ENCODE data around the gene FBL. TPM values are rescaled to one million over a fixed set of nuclear protein-coding genes. Genes with fewer than 3 reads are reported as not detected.
"Not testable (repeated sequence)": the region's sequence is repeated elsewhere in the genome, so short reads cannot be mapped to it uniquely, and the experiment has no call there.

FBL gene
- total RNA-seq, 1 experiment from 2014 or later = 437 TPM

DNA sequence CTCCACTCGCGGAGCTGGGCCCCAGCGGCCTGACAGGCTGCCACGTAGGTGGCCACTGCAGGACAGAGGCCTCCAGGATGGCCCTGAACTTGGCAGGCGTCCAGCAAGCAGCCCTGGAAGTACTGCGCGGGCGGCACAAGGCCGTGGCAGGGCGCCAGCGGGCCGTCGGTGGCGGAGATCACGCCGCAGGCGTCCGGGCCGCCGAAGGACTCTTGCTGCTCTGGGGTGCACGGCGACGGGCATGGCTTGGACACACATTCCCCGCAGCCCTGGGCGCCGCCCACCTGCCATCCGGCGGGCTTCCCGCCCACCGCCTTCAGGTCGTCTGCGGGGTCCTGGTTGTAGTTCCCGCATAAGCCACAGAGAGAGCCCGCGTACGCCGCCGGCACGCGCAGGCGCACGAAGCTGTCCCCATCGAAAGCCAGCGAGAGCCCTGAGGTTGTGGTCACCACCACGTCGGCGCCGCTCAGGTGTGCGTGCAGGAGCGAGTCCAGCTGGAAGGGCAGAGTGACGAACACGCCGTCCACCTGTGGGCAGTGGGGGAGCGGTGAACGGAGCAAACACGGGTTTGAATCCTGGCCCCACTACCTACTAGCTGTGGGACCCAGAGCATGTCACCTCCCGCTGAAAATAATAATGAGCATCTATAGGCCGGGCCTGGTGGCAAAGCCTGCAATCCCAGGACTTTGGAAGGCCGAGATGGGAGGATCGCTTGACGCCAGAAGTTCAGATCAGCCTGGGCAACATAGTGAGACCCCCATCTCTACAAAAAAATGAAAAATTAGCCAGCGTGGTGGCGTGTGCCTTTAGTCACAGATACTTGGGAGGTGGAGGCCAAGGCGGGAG lies 45.7 kb upstream of the FBL start:
- H3K27ac ChIP-seq; H3K4me1 ChIP-seq (replicated peaks; ENCODE audit: insufficient read depth); POLR2A ChIA-PET (ENCODE audit: unreplicated experiment); H3K9me3 ChIP-seq (ENCODE audit: insufficient read depth, low read depth); H3K27me3 ChIP-seq (ENCODE audit: insufficient read depth, low read depth); BruUV-seq (replicated peaks); H3K9me2 ChIP-seq (ENCODE audit: insufficient read depth); H2AFZ ChIP-seq; H3K36me3 ChIP-seq (ENCODE audit: low read depth); H3K4me2 ChIP-seq; H3K4me3 ChIP-seq; H3K79me2 ChIP-seq (ENCODE audit: low read depth); DNase-seq; CTCF ChIA-PET; H4K20me1 ChIP-seq (ENCODE audit: insufficient read depth); H3F3A ChIP-seq (ENCODE audit: insufficient read depth, low read depth); intact Hi-C loops (cut with micrococcal nuclease; ENCODE audit: unreplicated experiment): not testable (repeated sequence)

DNA sequence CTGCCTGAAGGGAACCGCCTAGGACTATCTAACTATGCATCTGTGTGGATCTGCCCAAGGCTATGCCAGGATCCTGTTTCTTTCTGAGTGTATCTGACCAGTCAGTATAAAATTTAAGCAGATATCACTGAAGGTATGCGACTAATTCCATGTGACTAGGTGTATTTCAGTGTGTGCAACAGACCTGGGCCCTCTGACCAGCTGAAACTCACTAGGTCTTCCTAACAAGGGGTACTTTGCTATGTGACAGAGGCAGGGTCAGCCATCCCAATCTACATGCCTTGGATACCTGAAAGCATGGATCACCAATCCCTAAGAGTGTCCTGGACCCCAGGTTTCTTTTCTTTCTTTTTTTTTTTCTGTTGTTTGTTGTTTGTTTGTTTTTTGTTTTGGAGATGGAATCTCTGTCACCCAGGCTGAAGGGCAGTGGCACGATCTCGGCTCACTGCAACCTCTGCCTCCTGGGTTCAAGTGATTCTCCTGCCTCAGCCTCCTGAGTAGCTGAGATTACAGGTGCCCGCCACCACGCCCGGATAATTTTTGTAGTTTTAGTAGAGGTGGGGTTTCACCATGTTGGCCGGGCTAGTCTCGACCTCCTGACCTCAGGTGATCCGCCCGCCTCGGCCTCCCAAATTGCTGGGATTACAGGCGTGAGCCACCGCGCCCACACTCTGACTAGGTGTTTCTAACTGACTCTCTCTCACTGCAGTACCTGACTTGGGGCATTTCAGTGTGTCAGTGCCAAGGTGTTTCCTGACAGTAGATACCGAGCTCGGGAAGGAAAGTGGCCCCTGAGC lies 44.8 kb upstream of the FBL start:
- Histone ChIP-seq H3K36me3 (ENCODE audit: low read depth) (no peaks in the 10 kb centered on the region), H3K27me3 (ENCODE audit: insufficient read depth, low read depth) (no peaks in the 10 kb centered on the region), H3K79me2 (ENCODE audit: low read depth) (no peaks in the 10 kb centered on the region), H2AFZ (no peak overlapping the region), H3F3A (ENCODE audit: insufficient read depth, low read depth) (no peaks in the 10 kb centered on the region), H4K20me1 (ENCODE audit: insufficient read depth) (no peaks in the 10 kb centered on the region), H3K9me2 (ENCODE audit: insufficient read depth) (no peaks in the 10 kb centered on the region), H3K9me3 (ENCODE audit: insufficient read depth, low read depth) (no peaks in the 10 kb centered on the region), H3K4me1 (replicated peaks; ENCODE audit: insufficient read depth) (no peaks in the 10 kb centered on the region), H3K4me2 (no peak overlapping the region), H3K4me3 (no peak overlapping the region), H3K27ac (no peak overlapping the region)
- intact Hi-C loops (cut with micrococcal nuclease; ENCODE audit: unreplicated experiment) = no loop called here
- no TSS peak for BruUV-seq (replicated peaks)
- ChIA-PET POLR2A (ENCODE audit: unreplicated experiment) (no interaction called here), CTCF (no interaction called here)
- no peak for TF ChIP-seq EZH2 (IDR thresholded peaks at IDR 0.05; ENCODE audit: low read depth)
- TF ChIP-seq, protein P1, sequence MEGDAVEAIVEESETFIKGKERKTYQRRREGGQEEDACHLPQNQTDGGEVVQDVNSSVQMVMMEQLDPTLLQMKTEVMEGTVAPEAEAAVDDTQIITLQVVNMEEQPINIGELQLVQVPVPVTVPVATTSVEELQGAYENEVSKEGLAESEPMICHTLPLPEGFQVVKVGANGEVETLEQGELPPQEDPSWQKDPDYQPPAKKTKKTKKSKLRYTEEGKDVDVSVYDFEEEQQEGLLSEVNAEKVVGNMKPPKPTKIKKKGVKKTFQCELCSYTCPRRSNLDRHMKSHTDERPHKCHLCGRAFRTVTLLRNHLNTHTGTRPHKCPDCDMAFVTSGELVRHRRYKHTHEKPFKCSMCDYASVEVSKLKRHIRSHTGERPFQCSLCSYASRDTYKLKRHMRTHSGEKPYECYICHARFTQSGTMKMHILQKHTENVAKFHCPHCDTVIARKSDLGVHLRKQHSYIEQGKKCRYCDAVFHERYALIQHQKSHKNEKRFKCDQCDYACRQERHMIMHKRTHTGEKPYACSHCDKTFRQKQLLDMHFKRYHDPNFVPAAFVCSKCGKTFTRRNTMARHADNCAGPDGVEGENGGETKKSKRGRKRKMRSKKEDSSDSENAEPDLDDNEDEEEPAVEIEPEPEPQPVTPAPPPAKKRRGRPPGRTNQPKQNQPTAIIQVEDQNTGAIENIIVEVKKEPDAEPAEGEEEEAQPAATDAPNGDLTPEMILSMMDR (conservative IDR thresholded peaks at IDR 0.05) = no peak
- DNase-seq = no peak

DNA sequence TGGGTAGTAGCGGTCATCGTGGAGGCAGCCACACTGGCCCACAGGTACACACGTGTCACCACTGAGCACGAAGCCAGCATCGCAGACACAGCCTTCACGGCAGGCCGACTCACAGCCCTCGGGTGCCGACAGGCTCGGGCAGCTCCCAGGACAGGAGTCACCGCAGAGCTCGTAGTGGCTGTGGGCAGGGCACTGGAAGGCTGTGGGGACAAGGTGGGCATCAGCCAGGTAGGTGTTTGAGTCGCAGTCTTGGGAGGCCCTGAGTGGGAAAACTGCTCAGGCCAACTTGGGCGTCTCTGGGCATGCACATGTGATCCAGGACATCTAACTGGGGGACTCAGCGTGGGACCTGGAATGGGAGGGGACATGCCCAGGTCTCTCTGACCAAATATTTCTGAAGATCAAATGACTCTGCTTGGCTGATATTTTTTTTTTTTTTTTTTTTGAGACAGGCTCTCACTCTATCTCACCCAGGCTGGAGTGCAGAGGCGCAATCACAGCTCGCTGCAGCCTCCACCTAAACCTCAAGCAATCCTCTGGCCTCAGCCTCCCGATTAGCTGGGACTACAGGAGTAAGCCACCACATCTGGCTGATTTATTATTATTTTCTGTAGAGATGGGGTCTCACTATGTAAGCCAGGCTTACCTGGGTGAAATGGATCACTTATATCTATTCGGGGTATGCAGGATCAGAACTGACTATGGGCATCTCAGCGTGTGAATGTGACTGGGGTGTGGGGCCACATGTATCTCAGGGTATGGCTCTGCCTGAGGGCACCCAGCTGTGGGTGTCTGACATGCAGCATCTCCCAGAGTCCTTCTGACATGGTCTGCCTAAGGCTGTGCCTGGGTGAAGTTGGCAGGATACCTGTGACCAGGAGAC lies 43.9 kb upstream of the FBL start:
- H3K4me2 ChIP-seq; H3K4me1 ChIP-seq (replicated peaks; ENCODE audit: insufficient read depth); H3K36me3 ChIP-seq (ENCODE audit: low read depth); H3K79me2 ChIP-seq (ENCODE audit: low read depth); H4K20me1 ChIP-seq (ENCODE audit: insufficient read depth); CTCF ChIA-PET; H3F3A ChIP-seq (ENCODE audit: insufficient read depth, low read depth); H2AFZ ChIP-seq; H3K27me3 ChIP-seq (ENCODE audit: insufficient read depth, low read depth); H3K9me3 ChIP-seq (ENCODE audit: insufficient read depth, low read depth); DNase-seq; H3K9me2 ChIP-seq (ENCODE audit: insufficient read depth); BruUV-seq (replicated peaks); POLR2A ChIA-PET (ENCODE audit: unreplicated experiment); H3K27ac ChIP-seq; H3K4me3 ChIP-seq; intact Hi-C loops (cut with micrococcal nuclease; ENCODE audit: unreplicated experiment): not testable (repeated sequence)

GRCh38 chr19:39887456-39887951 lies 41.3 kb upstream of the FBL start:
- H2AFZ ChIP-seq; H3K4me3 ChIP-seq; CTCF ChIA-PET; intact Hi-C loops (cut with micrococcal nuclease; ENCODE audit: unreplicated experiment); H3F3A ChIP-seq (ENCODE audit: insufficient read depth, low read depth); H3K9me3 ChIP-seq (ENCODE audit: insufficient read depth, low read depth); H3K27me3 ChIP-seq (ENCODE audit: insufficient read depth, low read depth); H3K4me2 ChIP-seq; H3K79me2 ChIP-seq (ENCODE audit: low read depth); BruUV-seq (replicated peaks); H4K20me1 ChIP-seq (ENCODE audit: insufficient read depth); H3K4me1 ChIP-seq (replicated peaks; ENCODE audit: insufficient read depth); H3K27ac ChIP-seq; POLR2A ChIA-PET (ENCODE audit: unreplicated experiment); H3K9me2 ChIP-seq (ENCODE audit: insufficient read depth); DNase-seq; H3K36me3 ChIP-seq (ENCODE audit: low read depth): not testable (repeated sequence)

DNA sequence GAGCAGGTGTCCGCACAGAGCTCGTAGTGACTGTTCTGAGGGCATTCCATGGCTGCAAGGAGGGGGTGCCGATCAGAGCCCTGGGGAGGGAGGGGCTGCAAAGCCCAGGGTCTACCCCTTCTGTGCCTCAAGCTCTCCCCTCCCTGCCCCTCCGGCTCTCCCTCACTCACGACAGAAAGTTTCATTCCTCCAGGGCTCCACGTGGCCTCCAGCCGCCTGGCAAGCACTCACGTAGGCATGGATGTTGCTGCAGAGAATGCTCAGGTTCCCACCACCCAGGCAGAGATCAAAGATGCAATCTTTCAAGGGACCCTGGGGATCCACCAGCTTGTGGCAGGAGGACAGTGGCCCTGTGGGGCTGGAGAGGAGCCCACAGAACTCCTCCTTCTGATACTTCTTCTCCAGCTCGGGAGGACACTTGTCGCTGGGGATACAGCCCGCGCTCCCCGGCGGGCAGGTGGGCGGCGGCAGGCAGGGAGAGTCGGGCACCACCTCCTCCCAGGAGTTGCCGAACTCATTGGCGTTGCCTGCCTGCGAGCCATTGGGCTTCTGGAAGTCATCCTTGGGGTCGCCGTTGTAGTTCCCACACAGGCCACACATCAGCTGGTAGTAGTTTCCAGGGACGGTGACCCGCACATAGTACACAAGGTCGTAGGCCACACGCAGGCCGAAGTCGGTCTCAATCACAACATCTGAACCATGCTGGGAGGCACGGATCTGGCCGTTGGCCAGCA lies 39.8 kb upstream of the FBL start:
- H3K4me1 ChIP-seq (replicated peaks; ENCODE audit: insufficient read depth); H3K4me2 ChIP-seq; H4K20me1 ChIP-seq (ENCODE audit: insufficient read depth); H2AFZ ChIP-seq; POLR2A ChIA-PET (ENCODE audit: unreplicated experiment); BruUV-seq (replicated peaks); H3K9me2 ChIP-seq (ENCODE audit: insufficient read depth); H3K36me3 ChIP-seq (ENCODE audit: low read depth); H3F3A ChIP-seq (ENCODE audit: insufficient read depth, low read depth); H3K9me3 ChIP-seq (ENCODE audit: insufficient read depth, low read depth); H3K79me2 ChIP-seq (ENCODE audit: low read depth); intact Hi-C loops (cut with micrococcal nuclease; ENCODE audit: unreplicated experiment); H3K27ac ChIP-seq; CTCF ChIA-PET; H3K4me3 ChIP-seq; H3K27me3 ChIP-seq (ENCODE audit: insufficient read depth, low read depth); DNase-seq: not testable (repeated sequence)

Data from PC-9 (cell line).